ENCODE results near the gene DNAL4. TPM values are rescaled to one million over a fixed set of nuclear protein-coding genes. Genes with fewer than 3 reads are reported as not detected.

DNAL4 gene
- total RNA-seq, 2 donors from 2014 or later = 11.4 to 13.8 TPM

DNA sequence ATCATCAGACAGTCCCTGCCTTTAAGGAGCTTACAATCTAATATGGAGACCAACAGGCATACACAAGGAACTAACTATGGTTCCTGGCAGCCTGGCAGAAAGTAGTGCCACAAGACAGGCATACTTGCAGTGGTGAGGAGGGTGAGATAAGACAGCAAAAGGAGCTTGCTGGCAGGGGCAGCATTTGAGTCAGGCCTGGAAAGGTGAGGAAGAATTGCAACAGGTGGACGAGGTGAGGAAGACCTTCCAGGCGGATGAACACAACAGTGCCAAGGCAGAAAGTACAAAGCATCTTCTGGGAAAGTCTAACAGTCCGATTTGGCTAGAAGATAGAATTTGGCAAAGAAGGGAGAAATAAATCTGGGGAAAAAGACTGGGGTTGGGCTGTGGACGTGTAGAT is 4.3 kb downstream of the DNAL4 start:
- WGBS, 2 donors = 82 to 84% methylated on average over 4 of the region's 4 CpGs
- intact Hi-C loops (cut with DNase I) = no loop called here
- H3K36me3 ChIP-seq (replicated peaks in 1 of 2; ENCODE audit: insufficient read depth in 1 of 2, low read depth in 2 of 2) = no peaks in the 10 kb centered on the region

DNA sequence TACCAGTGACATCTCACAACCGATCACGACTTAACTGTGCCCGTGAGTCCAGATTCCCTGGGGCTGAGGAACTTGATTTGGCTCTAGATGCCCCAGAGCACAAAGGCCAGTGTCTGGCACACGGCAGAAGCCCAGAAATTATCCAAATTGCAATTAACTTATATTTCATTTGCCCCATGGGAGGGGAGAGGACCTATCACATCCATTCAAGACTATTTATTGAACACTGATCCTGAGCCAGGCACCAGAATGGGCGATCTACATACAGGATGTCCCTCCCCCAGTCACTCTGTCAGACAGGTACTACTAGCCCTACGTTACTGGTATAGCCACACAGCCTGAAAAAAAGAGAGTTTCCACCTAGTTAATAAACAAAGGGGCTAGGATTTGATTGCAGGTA is 5.1 kb downstream of the DNAL4 start:
- Histone ChIP-seq H3K4me3 (no peak overlapping the region), H3K9me3 (no peaks in the 10 kb centered on the region), H3K36me3 (replicated peaks in 1 of 2; ENCODE audit: insufficient read depth in 1 of 2, low read depth in 2 of 2) (no peaks in the 10 kb centered on the region), H3K27ac (peak overlapping the region; percentile 32 to 79 (median 75)), H3K4me1 (peaks cover 29% of the 10 kb centered on the region), H3K27me3 (no peaks in the 10 kb centered on the region)
- WGBS, 2 donors = 5 to 20% methylated on average over 6 of the region's 6 CpGs
- intact Hi-C loops (cut with DNase I) = no loop called here
- ATAC-seq (peak; percentile 13), DNase-seq (no peak)
- TF ChIP-seq POLR2A (IDR thresholded peaks at IDR 0.05) = no peak
- TF ChIP-seq, protein P1, sequence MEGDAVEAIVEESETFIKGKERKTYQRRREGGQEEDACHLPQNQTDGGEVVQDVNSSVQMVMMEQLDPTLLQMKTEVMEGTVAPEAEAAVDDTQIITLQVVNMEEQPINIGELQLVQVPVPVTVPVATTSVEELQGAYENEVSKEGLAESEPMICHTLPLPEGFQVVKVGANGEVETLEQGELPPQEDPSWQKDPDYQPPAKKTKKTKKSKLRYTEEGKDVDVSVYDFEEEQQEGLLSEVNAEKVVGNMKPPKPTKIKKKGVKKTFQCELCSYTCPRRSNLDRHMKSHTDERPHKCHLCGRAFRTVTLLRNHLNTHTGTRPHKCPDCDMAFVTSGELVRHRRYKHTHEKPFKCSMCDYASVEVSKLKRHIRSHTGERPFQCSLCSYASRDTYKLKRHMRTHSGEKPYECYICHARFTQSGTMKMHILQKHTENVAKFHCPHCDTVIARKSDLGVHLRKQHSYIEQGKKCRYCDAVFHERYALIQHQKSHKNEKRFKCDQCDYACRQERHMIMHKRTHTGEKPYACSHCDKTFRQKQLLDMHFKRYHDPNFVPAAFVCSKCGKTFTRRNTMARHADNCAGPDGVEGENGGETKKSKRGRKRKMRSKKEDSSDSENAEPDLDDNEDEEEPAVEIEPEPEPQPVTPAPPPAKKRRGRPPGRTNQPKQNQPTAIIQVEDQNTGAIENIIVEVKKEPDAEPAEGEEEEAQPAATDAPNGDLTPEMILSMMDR (IDR thresholded peaks at IDR 0.05) = no peak

More for the DNA sequence above, 4.3 kb downstream of the DNAL4 start:
- Histone ChIP-seq H3K27ac (peak overlapping the region in 3 of 4 donors; percentile 32 to 79 (median 75)), H3K4me3 (no peak overlapping the region), H3K27me3 (no peaks in the 10 kb centered on the region), H3K4me1 (peaks cover 34% of the 10 kb centered on the region), H3K9me3 (no peaks in the 10 kb centered on the region)
- ATAC-seq (no peak), DNase-seq (no peak)
- TF ChIP-seq, protein P1 (IDR thresholded peaks at IDR 0.05) = no peak
- no peak for TF ChIP-seq POLR2A (IDR thresholded peaks at IDR 0.05)

DNA sequence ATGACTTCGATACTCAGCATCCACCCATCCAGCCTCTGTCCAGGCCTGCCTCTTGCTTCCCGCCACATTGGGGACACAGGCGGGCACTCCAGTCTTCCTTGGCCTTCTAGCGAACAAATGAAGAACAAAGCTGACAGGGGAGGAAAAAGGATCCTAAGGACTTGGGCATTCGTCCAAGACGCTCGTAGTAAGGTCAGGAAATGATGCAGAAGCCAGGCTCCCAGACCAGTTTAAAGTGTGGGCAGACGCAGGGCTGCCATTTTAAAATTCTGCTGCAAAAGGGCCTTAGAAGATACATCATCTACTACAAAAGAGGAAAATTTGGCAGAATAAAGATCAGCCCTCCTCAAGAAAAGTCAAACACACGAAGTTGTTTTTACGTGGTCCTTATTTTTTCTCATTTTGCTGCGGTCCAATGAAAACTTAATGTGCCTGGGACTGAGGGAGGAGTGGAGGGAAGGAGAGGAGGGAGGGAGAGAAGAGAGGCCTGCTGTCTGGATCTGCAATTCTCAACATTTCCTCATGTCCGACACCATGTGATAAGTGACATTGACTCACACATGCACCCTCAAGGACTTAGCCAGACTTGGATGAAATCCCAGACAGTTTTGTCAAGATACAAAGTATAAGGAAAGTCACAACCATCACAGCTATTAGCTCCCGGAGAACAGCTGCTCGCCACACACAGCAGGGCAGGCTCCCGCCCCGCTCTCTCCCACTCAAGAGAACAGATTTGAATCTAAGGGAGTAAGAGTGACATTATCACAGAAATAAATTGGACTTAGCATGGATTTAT is 5.7 kb downstream of the DNAL4 start:
- intact Hi-C loops (cut with DNase I) = no loop called here
- WGBS, 2 donors = 47 to 50% methylated on average over 16 of the region's 16 CpGs
- peaks cover 29% of the 10 kb centered on the region for H3K4me1 ChIP-seq
- TF ChIP-seq, protein P1 (IDR thresholded peaks at IDR 0.05) = peak in 3 of 7 experiments; percentile 5 to 23 (median 17)
- peak in 2 of 3 donors; percentile 43 to 45 for TF ChIP-seq POLR2A (IDR thresholded peaks at IDR 0.05)
- DNase-seq = peak; percentile 58 to 85 (median 73)
- H3K9me3 ChIP-seq = no peaks in the 10 kb centered on the region
- no peaks in the 10 kb centered on the region for H3K36me3 ChIP-seq (replicated peaks in 1 of 2; ENCODE audit: insufficient read depth in 1 of 2, low read depth in 2 of 2)
- no peaks in the 10 kb centered on the region for H3K27me3 ChIP-seq
- ATAC-seq = peak; percentile 94
- H3K27ac ChIP-seq = peak overlapping the region; percentile 32 to 79 (median 75)
- H3K4me3 ChIP-seq = no peak overlapping the region

DNA sequence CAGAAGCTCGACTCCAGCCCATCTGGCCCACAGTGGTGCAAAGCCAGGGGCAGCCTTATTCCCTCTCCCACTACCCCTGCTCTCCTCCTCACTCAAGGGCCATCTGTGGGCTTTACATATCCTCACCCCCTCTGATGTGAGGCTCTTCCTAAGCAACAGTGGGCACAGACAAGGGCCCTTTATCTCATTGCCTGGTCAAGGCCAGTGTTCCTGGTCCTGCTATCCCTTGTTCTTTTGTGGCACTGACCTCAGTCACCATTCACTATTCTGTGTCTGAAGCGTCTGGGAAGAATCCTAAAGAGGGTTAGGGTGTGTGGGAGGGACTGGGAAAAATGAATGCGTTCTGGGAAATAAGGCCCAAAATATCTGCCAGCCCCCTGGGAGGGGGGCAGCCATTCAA is 7.3 kb downstream of the DNAL4 start:
- no peak for TF ChIP-seq POLR2A (IDR thresholded peaks at IDR 0.05)
- TF ChIP-seq, protein P1 (IDR thresholded peaks at IDR 0.05) = no peak

More for the DNA sequence above, 7.3 kb downstream of the DNAL4 start:
- ATAC-seq (no peak), DNase-seq (no peak)
- H3K27ac ChIP-seq = no peak overlapping the region
- no peaks in the 10 kb centered on the region for H3K36me3 ChIP-seq (replicated peaks in 1 of 2; ENCODE audit: insufficient read depth in 1 of 2, low read depth in 2 of 2)
- no peaks in the 10 kb centered on the region for H3K27me3 ChIP-seq
- 83 to 85% methylated on average over 3 of the region's 3 CpGs for WGBS, 2 donors
- no peaks in the 10 kb centered on the region for H3K9me3 ChIP-seq
- H3K4me1 ChIP-seq = peaks cover 21% of the 10 kb centered on the region
- H3K4me3 ChIP-seq = no peak overlapping the region
- intact Hi-C loops (cut with DNase I) = no loop called here
